PC-9 (cell line): ENCODE results near the gene MCOLN1. TPM values are rescaled to one million over a fixed set of nuclear protein-coding genes. Genes with fewer than 3 reads are reported as not detected.

Source experiments
- BruUV-seq: library from RNA; stranded (reverse); fragments of 400-500 nt; replicated peaks from 2 replicates; lab custom pipeline; 2021; lab: Mats Ljungman, UMichigan
- CTCF ChIA-PET: fragments of 300-600 bp; sonication (Branson Sonifier 250); formaldehyde crosslinking; loops from one replicate; lab custom pipeline; 2022; ENCODE audit warnings: antibody characterized with exemption; lab: Charles Lee
- POLR2A ChIA-PET: fragments of 300-600 bp; sonication (Branson Sonifier 250); formaldehyde crosslinking; loops from one replicate; lab custom pipeline; 2022; ENCODE audit warnings: antibody characterized with exemption; ENCODE audit not compliant: unreplicated experiment; lab: Charles Lee
- DNase-seq, 2 experiments: peaks; one replicate each; pipeline versions ENCODE4 v3.0.0 to v3.0.0-alpha.2; 2015 to 2022; ENCODE audit warnings: mixed read lengths in 1 of 2
- H2AFZ ChIP-seq: fragments of 200-600 bp; sonication (generic); 2 replicates; pipeline ENCODE4 v1.8.1; 2017; ENCODE audit warnings: antibody characterized with exemption
- H3F3A ChIP-seq: fragments of 200-600 bp; sonication (generic); 2 replicates; pipeline ENCODE4 v1.8.1; 2017; ENCODE audit warnings: antibody characterized with exemption, mild to moderate bottlenecking, low read depth; ENCODE audit not compliant: insufficient read depth
- H3K27ac ChIP-seq: fragments of 200-600 bp; sonication (generic); 2 replicates; pipeline ENCODE4 v1.6.1; 2016; ENCODE audit warnings: mixed run types
- H3K27me3 ChIP-seq: fragments of 200-600 bp; sonication (generic); 2 replicates; pipeline ENCODE4 v1.6.1; 2016; ENCODE audit warnings: low read depth, mixed run types; ENCODE audit not compliant: insufficient read depth
- H3K36me3 ChIP-seq: fragments of 200-600 bp; sonication (generic); 2 replicates; pipeline ENCODE4 v1.6.1; 2016; ENCODE audit warnings: low read depth, mixed run types
- H3K4me1 ChIP-seq: fragments of 200-600 bp; sonication (generic); replicated peaks from 2 replicates; pipeline ENCODE4 v1.6.1; 2016; ENCODE audit warnings: mixed run types; ENCODE audit not compliant: insufficient read depth
- H3K4me2 ChIP-seq: fragments of 200-600 bp; sonication (generic); 2 replicates; pipeline ENCODE4 v1.6.1; 2017; ENCODE audit warnings: mixed run types
- H3K4me3 ChIP-seq: fragments of 200-600 bp; sonication (generic); 2 replicates; pipeline ENCODE4 v1.6.1; 2016; ENCODE audit warnings: mixed run types
- H3K79me2 ChIP-seq: fragments of 200-600 bp; sonication (generic); 2 replicates; pipeline ENCODE4 v1.6.1; 2017; ENCODE audit warnings: low read depth, mixed run types
- H3K9me2 ChIP-seq: fragments of 200-600 bp; sonication (generic); 2 replicates; pipeline ENCODE4 v1.8.1; 2017; ENCODE audit warnings: mild to moderate bottlenecking; ENCODE audit not compliant: insufficient read depth
- H3K9me3 ChIP-seq: fragments of 200-600 bp; sonication (generic); 2 replicates; pipeline ENCODE4 v1.8.1; 2016; ENCODE audit warnings: low read depth; ENCODE audit not compliant: insufficient read depth
- H4K20me1 ChIP-seq: fragments of 200-600 bp; sonication (generic); 2 replicates; pipeline ENCODE4 v1.8.1; 2017; ENCODE audit not compliant: insufficient read depth
- EZH2 ChIP-seq: fragments of 200-600 bp; sonication (generic); IDR thresholded peaks from 2 replicates; pipeline ENCODE4 v1.8.0; 2017; ENCODE audit warnings: antibody characterized with exemption, low read depth
- intact Hi-C: fragments of 100-400 bp; cut with micrococcal nuclease; formaldehyde crosslinking; loops from one replicate; pipeline ENCODE4 v1.10.0; 2022; ENCODE audit not compliant: unreplicated experiment
- total RNA-seq: library from RNA; stranded (reverse); gene quantifications from 2 replicates; pipeline ENCODE4 v1.2.3, GENCODE V29; 2021
- TF ChIP-seq, protein P1 (sequence below): fragments of 200-600 bp; sonication (generic); conservative IDR thresholded peaks from 2 replicates; pipeline ENCODE4 v1.6.1; 2017; ENCODE audit warnings: mixed run types, antibody characterized with exemption, mild to moderate bottlenecking, moderate library complexity

Gene MCOLN1
- total RNA-seq, 1 experiment from 2014 or later = 16.0 TPM

DNA sequence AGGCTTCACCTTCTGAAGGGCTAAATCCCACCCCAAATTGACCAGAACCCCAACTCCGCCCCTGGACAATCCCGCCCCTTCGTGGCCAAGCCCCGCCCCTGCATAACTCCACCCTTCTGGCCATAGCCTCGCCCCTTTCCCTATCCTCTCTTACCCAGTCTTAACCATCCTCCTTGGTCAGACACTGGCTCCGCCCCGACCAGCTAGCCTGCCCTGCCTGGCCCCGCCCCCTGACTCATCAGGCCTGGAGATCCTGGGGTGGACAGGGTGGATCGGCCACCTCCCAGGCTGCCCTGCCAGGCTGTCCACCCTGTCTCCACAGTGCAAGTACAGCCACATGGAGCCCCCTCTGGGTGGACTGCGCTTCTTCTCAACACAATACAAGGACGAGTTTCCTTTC is 14.5 kb upstream of the MCOLN1 start:
- BruUV-seq = no TSS peak
- H3K9me3 ChIP-seq = no peaks in the 10 kb centered on the region
- ChIA-PET CTCF (no interaction called here), POLR2A (interaction anchor here (0.6 to 0.7 kb wide), 2 partner anchors 18 to 86 kb away, joined by 6 to 9 read pairs; no protein-coding TSS in a partner anchor)
- H3K27me3 ChIP-seq = no peaks in the 10 kb centered on the region
- H3F3A ChIP-seq = peaks cover 20% of the 10 kb centered on the region
- H3K9me2 ChIP-seq = no peaks in the 10 kb centered on the region
- H3K36me3 ChIP-seq = no peaks in the 10 kb centered on the region
- no peaks in the 10 kb centered on the region for H3K79me2 ChIP-seq
- no peak overlapping the region for H3K4me3 ChIP-seq
- DNase-seq = peak; percentile 95 to 97
- intact Hi-C loops = loop anchor here (5.0 kb wide), 1 partner anchor 111 kb away; no protein-coding TSS in a partner anchor
- no peaks in the 10 kb centered on the region for H4K20me1 ChIP-seq
- peak overlapping the region; percentile 58 for H3K4me2 ChIP-seq
- TF ChIP-seq, protein P1, sequence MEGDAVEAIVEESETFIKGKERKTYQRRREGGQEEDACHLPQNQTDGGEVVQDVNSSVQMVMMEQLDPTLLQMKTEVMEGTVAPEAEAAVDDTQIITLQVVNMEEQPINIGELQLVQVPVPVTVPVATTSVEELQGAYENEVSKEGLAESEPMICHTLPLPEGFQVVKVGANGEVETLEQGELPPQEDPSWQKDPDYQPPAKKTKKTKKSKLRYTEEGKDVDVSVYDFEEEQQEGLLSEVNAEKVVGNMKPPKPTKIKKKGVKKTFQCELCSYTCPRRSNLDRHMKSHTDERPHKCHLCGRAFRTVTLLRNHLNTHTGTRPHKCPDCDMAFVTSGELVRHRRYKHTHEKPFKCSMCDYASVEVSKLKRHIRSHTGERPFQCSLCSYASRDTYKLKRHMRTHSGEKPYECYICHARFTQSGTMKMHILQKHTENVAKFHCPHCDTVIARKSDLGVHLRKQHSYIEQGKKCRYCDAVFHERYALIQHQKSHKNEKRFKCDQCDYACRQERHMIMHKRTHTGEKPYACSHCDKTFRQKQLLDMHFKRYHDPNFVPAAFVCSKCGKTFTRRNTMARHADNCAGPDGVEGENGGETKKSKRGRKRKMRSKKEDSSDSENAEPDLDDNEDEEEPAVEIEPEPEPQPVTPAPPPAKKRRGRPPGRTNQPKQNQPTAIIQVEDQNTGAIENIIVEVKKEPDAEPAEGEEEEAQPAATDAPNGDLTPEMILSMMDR = no peak
- no peak for TF ChIP-seq EZH2
- no peak overlapping the region for H3K27ac ChIP-seq
- no peak overlapping the region for H2AFZ ChIP-seq
- H3K4me1 ChIP-seq = peaks cover 32% of the 10 kb centered on the region

DNA sequence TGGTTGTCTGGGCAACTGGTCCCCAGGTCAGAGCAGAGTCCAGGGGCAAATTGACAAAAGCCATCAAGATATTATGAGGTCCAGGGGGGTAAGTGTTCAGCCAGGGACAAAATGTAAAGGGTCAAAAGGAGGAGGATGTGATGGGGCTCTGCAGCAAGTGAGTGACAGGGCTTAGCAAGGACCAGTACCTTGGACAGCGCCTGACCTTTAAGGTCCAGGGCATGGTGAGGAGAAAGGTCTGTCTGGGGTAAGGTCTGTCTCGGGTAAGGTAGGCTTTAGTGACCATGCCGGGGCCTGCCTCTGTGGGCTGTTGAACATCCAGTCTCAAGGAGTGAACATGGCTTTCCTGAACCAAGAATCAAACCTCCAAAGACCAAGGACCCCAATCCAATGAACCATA is 12.8 kb upstream of the MCOLN1 start:
- no peaks in the 10 kb centered on the region for H3K9me3 ChIP-seq
- TF ChIP-seq, protein P1 = no peak
- TF ChIP-seq EZH2 = no peak
- POLR2A ChIA-PET = no interaction called here
- no peaks in the 10 kb centered on the region for H4K20me1 ChIP-seq
- H3K27ac ChIP-seq = no peak overlapping the region
- intact Hi-C loops = loop anchor here (5.0 kb wide), 1 partner anchor 112 kb away; no protein-coding TSS in a partner anchor
- CTCF ChIA-PET = no interaction called here
- no peak overlapping the region for H2AFZ ChIP-seq
- no peak overlapping the region for H3K4me3 ChIP-seq
- H3K27me3 ChIP-seq = no peaks in the 10 kb centered on the region
- no peaks in the 10 kb centered on the region for H3K79me2 ChIP-seq
- BruUV-seq = no TSS peak
- no peaks in the 10 kb centered on the region for H3K36me3 ChIP-seq
- H3K9me2 ChIP-seq = no peaks in the 10 kb centered on the region
- DNase-seq = no peak
- H3F3A ChIP-seq = peaks cover 26% of the 10 kb centered on the region
- peaks cover 34% of the 10 kb centered on the region for H3K4me1 ChIP-seq
- H3K4me2 ChIP-seq = no peak overlapping the region

DNA sequence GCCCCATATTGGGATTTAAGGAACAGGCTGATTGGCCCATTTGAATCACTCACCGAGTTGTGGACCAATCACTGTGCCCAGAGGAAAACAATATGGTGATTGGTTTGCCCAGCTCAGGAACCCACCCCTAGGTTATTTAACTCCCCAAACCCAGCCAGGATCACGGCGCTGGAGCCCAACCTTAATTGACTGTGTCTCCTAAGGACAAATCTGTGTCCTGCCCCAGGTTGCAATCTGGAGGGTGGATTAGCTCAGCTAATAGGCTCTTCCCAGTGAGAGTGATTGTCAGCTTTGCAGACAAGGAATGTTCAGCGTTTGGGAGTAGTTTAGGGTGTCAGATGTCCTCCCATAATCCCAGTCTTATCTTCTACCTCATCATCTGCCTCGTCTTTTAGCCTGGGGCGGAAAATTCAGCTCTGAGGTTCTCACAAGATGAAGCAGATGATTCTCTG is 10.0 kb upstream of the MCOLN1 start:
- Histone ChIP-seq H3K27me3 (no peaks in the 10 kb centered on the region), H2AFZ (no peak overlapping the region), H3K4me2 (no peak overlapping the region), H4K20me1 (no peaks in the 10 kb centered on the region), H3K27ac (peak overlapping the region; percentile 28), H3K9me3 (no peaks in the 10 kb centered on the region), H3K36me3 (no peaks in the 10 kb centered on the region), H3K9me2 (no peaks in the 10 kb centered on the region), H3F3A (peaks cover 23% of the 10 kb centered on the region), H3K79me2 (peaks cover 9% of the 10 kb centered on the region; the same call in 1 of the 2 replicates), H3K4me1 (peaks cover 29% of the 10 kb centered on the region), H3K4me3 (no peak overlapping the region)
- ChIA-PET CTCF (interaction anchor here (0.6 kb wide), 1 partner anchor 132 kb away, joined by 8 read pairs; no protein-coding TSS in a partner anchor), POLR2A (no interaction called here)
- DNase-seq = peak in 1 of 2 experiments; percentile 45
- intact Hi-C loops = no loop called here
- no TSS peak for BruUV-seq
- TF ChIP-seq, protein P1 = no peak
- no peak for TF ChIP-seq EZH2
